Measurements from ENCODE around the gene BLM.

Gene BLM

DNA sequence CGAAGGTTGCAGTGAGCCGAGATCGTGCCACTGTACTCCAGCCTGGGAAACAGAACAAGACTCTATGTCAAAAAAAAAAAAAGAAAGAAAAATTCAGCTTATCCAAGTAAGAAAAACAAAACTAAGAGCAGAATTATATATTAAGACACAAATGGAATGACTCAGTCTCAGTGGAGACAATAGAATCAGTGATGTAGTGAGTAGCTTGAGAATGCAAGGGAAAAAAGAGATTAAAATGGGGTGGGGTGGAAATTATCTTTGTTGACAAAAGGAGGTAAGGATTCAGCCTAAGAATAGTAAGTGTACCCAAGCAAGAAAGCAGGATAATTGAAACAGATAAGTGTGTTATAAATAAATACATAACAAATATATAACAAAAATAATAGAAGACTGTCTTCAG, 70.7 kb downstream of the BLM start:
- DNase-seq (ENCODE audit: low read depth, low spot score), result no peak

DNA sequence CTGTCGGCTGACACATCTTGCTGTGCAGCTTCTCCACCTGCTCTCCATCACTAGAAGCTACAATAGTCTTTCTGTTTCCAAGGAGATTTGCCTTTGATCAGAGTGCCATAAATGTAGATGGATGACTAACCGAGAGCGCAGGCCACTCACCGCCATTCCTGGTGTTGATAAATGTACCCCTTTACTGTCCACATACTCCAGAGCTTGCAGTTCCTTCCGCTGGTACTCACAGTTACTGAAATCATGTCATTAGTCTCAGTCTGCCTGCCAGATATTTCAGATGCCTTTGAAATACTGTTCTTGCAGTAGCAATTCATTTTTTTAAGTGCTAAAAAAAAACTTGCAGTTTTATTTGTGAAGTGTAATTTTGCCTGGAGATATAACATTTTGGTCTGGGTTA, 72.3 kb downstream of the BLM start:
- DNase-seq (ENCODE audit: low read depth, low spot score), result no peak

DNA sequence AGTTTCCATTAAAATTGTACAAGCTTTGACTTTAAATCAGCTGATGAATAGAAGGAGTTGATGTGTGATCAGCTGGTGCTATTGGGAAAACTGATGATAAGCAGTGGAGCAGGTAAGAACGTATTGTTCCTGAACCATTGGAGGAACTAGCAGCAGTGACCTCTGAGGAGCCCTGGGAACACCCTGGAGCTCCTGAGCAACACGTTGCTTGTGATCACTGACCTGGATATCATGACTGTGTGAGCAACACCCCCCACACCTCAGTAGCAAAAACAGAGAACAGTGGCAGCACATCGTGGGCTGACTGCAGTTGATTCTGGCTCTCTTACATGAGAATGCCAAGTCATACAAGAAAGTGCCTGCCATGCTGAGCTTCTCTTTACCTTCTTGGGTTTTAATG, 72.9 kb downstream of the BLM start:
- DNase-seq (ENCODE audit: low read depth, low spot score), result no peak

- DNase-seq (ENCODE audit: low read depth, low spot score), result no peak
Measured at GRCh38 chr15:90790561-90790960, 73.4 kb downstream of the BLM start.

DNA sequence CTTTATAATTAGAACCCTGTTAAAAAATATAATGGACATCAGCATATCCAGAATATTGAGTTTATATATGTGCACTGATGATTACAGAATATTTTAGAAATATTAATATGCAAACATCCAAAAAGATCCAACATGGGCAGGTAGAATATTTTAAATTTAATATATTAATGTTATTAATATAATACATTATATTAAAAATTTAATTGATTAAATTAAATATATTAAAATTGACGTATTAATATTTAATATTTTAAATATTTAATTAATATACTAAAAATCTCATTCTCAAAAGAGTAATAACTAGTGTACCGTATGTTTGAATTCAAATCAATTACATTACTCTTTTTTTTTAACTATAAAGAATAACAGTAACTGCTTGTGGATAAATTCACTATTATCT, 77.4 kb downstream of the BLM start:
- no peak for DNase-seq (ENCODE audit: low read depth, low spot score)

DNA sequence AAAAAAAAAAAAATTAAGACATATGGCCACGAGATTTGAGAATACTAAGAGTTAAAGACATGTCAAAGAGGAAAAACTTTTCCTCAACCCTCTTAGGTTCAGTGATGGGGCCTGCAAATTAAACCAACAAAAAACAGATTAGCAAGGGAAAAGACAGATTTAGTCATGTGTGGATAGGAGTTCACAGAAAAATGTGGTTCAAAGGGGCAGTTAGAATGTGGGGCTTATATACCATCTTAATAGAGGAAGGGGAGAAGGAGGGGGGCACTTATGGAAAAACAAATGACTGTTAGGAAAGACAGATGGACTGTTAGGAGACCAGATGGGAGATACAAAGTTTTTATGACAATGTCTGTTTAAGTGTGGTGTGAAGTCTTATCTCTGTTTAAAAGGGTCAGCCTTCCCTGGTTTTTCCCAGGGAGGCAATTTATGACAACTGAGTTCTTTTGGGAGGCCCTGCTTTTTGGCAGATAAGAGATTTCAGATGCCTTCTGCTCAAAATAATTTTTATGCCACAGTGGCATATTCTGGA, 82.6 kb downstream of the BLM start:
- DNase-seq (ENCODE audit: low read depth, low spot score), result no peak

DNA sequence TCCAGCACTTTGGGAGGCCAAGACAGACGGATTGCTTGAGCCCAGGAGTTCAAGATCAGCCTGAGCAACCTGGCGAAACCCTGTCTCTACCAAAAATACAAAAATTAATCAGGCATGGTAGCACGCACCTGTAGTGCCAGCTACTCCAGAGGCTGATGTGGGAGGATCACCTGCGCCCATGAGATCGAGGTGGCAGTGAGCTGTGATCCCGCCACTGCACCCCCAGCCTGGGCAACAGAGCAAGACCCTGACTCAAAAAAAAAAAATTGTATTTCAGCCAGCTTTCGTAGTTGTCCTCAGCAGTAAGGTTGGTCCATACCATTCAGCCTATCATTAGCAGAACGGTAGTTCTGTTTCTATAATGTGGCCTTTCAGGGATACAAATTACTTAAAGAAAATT, 84.7 kb downstream of the BLM start:
- no peak for DNase-seq (ENCODE audit: low read depth, low spot score)

DNA sequence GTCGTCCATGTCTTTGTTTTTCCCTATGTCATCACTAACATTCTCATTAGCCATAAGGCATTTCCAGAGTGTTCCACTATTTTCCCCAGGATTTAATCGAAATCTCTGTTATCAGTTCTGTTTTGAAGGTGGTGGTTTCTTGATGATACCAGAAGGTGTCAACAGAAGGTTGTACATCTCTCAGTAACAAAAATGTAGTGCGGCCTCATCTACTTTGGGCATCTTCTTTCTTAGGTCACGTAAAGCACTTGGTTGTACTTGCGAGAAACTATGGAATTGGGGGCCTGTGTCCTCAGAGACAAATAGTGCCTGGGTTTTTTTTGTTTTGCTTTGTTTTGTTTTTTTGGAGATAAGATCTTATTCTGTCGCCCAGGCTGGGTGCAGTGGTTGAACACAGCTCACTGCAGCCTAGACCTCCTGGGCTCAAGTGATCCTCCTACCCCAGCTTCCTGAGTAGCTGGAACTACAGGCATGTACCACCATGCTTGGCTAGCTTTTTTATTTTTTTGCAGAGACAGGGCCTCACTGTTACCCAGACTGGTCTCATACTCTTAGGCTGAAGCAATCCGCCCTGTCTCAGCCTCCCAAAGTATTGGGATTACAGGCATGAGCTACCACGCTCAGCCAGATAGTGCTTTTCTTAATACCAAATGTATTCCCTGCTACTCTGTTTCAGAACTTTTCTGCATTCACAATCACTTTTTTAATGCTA, 90.1 kb downstream of the BLM start:
- DNase-seq (ENCODE audit: low read depth, low spot score), result no peak

DNA sequence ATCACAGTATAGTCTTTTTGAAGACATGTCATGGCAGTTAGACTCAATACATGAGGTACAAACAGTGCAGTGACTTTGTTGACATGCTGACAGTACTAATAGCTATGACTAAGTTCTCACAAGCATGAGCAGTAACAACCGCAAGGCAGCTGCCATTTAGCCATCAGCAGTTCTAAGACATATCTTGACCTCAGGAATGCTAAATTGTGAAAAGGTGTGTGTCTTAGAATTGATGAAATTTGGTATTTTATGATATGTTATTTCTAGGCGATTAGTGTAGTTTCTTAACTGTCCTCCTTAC, 90.6 kb downstream of the BLM start:
- DNase-seq (ENCODE audit: low read depth, low spot score), result no peak

DNA sequence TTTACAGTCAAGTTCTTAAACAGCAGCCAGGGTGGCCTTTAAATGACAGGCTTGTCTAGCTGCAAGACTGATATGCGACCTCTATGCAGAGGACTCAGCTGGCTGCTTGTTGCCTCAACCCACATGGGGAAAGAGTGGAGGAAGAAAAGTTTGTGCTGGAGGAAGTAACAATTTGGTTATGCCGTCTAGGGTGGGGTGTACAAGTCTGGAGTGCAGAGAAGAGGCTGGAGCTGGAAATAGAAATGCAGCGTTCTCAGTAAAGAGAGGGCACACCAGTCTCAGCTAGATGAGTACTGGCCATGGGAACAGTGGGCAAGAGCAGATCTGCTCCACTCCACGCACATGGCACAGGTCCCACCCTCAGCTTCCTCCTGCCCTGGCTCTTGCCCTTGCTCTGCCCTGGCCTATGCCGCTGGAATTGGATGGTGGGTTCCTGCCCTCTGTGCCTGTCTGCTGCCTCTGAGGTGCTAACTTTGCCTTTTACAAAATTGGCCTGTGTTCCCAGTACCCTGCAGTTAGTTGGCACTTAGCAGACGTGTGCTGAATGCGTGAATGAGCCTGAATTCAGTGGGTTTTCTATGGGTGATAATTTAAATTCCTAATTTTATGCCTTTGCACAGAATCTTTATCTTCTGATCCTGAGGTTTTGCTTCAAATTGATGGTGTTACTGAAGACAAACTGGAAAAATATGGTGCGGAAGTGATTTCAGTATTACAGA, 91.5 kb downstream of the BLM start:
- DNase-seq (ENCODE audit: low read depth, low spot score), result no peak

DNA sequence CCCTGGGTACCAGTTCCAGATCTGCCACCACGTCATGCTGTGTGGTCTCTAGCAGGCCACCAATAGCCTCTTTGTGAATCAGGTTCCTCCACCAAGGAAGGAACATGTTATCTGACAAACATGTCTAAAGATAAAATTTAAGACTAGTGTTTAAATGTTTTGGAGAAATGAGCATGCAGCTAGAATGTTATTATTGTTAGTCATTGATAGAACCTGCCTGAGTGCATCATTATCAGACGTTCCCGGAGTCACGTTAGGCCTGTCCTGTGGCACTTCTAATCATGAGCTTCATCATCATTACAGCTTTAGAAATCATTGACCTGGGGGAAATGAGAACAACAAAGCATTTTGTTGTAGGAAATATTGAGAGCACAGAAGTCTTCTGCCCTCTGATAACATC, 92.4 kb downstream of the BLM start:
- DNase-seq (ENCODE audit: low read depth, low spot score), result no peak

- no peak for DNase-seq (ENCODE audit: low read depth, low spot score)
Measured at GRCh38 chr15:90810354-90810753, 93.2 kb downstream of the BLM start.

DNA sequence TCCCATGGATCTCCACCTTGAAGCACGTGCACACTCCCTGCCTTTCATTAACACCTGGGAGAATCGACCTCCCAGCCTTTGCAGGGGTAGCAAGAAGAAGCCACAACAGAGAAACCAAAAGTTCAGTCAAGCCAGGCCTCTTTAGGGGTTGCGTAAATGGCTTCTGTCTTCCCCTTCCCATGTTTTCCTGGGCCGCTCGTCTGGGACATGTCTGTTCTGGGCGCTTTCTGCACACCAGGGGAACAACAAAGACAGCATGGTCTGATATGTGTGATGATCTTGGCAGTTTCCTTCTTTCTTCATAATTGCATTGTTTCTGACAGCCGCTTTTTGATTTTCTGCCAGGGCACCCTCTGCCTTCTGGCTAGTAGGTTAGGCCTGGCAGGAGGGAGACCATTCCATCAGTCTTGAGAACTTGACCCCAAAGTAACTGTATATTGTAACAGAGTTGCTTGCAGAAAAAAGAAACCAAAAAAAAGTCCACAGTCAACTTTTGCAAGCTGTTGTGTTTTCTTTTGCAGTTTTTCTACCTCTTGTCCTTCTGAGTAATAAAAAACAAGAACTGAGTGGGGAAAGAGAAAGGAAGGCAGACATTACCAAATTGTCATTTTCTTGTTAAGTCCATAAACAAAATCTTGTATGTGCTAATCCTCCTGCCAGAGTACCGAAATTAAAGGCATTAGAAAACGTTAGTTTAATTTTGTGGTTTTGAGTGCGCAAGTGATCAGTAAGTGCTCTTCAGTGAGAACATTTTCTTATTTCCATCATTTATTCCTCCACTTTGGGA, 95.2 kb downstream of the BLM start:
- peak; percentile 24 for DNase-seq (ENCODE audit: low read depth, low spot score)

DNA sequence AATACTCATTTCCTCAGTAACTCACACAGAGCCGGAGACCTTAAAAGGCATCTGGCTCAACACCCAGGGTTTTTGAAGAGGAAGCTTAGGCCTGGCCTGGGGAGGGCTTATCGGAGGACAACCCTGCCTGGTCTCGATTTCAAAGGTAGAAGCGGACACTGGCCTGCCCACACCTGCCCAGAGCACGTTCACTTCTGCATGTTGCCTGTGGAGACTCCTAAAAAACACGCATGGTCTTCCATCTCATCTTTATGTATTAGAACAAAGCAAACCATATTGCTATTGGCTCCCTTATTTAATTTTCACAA, 95.8 kb downstream of the BLM start:
- DNase-seq (ENCODE audit: low read depth, low spot score), result no peak

- no peak for DNase-seq (ENCODE audit: low read depth, low spot score)
Measured at GRCh38 chr15:90813796-90814190, 96.6 kb downstream of the BLM start.

- peak; percentile 46 for DNase-seq (ENCODE audit: low read depth, low spot score)
Measured at GRCh38 chr15:90814191-90814821, 97.2 kb downstream of the BLM start.

DNA sequence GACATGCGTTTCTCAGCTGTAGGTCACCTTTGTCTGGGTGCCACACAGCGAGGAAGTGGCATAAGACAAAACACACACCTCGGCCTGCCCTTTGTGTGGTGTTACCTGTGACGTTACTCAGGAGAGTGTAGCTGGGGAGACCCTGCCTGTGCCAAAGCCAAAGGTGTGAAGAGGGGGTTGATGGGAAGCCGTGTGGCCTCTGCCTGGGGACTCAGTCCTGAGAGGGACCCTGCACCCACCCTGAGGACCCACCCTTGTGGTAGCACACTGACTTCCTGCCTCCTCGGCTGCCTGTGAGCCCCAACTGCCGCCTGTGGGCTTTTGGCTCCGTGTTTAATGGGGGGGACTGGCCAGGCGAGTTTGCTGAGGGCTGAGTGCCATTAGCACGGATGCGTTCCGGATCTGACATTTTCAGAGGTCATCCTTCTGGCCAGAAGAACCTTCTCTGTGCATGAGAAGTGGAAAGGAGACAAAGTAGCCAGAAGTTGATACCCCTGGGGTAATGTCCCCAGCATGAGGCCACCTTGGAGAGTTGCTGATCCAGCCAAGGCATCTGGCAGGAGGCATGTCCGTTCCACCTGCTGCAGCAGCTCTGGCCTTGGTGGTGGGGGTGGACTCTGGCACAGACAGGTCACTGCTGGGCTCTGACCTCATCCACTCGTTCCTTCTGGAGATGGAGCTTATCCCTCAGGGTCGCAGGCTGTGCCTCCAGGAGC, 99.4 kb downstream of the BLM start:
- no peak for DNase-seq (ENCODE audit: low read depth, low spot score)

GRCh38 chr15:90817117-90818057, 100.2 kb downstream of the BLM start:
- no peak for DNase-seq (ENCODE audit: low read depth, low spot score)

DNA sequence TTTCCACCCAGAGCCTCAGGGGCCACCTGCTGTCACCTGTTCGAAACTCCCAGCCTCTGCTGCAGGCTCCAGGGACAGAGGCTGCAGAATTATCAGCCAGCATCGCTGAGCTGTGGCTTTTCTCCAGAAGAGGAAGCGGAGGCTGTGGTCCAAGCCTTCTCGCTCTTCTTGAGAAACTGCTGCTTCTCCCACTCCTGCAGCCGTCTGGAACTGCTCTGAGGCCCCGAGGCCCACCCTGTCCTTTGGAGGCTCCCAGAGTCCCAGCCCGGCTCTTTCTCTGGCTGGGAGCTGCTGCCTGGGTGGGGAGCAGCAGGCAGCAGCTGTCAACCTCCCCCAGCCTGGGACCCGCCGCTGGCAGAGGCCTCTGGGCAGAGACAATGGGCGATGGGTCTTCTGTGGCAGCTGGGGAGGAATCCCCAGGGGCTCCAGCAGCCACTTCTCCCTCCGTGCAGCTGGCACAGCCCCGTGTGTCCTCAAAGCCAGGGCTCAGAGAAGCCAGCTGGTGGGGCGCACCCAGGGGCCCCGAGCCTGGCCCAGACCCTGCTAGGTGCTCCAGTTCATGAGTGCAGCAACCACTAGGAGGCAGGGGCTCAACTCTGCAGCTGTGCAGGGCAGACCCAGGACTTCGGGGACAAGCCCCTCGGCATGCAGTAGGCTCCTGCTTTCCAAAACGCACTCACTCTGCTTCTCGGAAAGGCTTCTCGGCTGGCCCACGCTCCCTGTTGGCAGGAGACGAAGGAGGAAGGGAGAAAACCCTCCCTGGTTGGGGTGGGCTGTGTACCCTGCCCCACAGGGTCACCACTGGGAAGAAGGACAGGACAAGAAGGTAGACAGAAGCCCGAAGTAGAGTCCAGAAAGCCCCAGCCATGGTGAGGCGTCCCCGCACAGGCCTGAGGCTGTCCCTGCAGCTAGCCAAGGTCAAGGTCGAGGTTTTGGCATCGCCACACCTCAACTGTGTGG, 101.4 kb downstream of the BLM start:
- no peak for DNase-seq (ENCODE audit: low read depth, low spot score)
